Measurements from ENCODE around the gene CNTN5.

CNTN5 gene

DNA sequence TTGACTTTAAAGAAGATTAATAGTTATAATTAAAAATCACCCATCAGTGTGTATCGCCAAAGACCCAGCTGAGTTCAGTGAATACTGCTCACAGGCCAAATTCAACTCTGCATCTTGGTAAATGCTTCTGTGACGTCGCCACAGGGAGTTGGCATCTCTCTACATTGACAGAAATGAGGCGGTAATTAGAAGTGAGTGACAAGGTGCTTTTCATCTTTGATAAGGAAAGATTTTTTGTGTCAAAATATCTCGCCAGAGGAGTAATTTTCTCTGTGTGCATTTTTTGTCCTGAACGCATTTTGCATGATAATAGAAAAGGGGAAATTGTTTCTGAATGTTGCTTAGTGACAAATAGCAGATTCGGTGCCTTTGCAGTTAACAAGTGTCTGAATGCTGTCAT lies 345.8 kb downstream of the CNTN5 start:
- DNase-seq (ENCODE audit: low read depth), result no peak
- H3K4me3 ChIP-seq (replicated peaks; ENCODE audit: low read depth, low read length), result no peak overlapping the region
- TF ChIP-seq, protein P1, sequence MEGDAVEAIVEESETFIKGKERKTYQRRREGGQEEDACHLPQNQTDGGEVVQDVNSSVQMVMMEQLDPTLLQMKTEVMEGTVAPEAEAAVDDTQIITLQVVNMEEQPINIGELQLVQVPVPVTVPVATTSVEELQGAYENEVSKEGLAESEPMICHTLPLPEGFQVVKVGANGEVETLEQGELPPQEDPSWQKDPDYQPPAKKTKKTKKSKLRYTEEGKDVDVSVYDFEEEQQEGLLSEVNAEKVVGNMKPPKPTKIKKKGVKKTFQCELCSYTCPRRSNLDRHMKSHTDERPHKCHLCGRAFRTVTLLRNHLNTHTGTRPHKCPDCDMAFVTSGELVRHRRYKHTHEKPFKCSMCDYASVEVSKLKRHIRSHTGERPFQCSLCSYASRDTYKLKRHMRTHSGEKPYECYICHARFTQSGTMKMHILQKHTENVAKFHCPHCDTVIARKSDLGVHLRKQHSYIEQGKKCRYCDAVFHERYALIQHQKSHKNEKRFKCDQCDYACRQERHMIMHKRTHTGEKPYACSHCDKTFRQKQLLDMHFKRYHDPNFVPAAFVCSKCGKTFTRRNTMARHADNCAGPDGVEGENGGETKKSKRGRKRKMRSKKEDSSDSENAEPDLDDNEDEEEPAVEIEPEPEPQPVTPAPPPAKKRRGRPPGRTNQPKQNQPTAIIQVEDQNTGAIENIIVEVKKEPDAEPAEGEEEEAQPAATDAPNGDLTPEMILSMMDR (IDR thresholded peaks at IDR 0.05; ENCODE audit: low read length, missing control alignments), result no peak

DNA sequence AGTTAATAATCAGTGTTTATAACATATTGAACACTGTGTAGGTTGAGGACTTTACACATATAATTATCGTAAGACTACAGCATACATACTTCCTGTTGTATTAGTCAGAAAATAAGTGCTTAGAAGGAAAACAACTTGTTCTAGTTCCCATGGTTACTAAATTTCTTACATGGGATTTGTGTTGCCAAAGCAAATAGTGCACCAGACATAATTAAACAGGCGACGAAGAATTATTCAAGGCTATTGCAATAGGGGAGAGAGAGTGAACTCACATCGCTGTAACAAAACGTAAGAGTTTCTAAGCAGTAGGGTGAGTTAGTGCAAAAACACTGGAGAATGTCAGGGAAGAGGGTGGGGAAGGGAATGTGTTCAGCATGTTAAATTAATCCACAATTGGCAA lies 347.8 kb downstream of the CNTN5 start:
- TF ChIP-seq, protein P1 (IDR thresholded peaks at IDR 0.05; ENCODE audit: low read length, missing control alignments), result no peak
- no peak overlapping the region for H3K4me3 ChIP-seq (replicated peaks; ENCODE audit: low read depth, low read length)
- peak; percentile 64 for DNase-seq (ENCODE audit: low read depth)

DNA sequence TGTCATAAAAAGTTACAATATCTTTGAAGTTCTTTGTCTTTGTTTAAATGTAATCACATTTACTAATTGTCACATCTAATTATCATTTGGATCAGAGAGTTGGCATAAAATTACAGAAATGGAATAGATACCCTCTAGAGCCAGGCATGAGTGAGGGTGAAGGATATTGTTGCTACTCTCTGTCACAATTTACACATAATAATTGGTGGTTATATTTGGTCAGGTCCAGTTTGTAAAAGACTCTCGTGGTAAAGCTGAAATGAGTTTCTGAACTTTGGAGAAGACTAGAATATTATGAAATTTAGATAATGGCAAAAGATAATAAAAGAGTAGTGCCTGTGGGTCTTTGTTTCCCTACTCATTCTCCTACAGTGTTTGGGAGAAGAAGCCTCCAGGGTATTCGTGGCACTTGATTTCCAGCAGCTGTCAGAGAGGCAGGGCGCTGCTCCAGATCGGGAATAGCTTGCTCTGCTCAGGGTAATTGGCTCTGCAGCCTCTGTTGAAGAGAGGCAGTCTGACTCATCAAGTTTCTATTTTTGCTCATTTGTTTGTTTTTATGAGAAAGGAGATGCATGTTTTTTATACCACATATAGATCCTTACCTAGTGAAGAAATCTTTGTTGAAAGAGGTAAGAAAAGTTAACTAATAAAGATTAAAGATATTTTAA lies 349.9 kb downstream of the CNTN5 start:
- DNase-seq (ENCODE audit: low read depth), result peak; percentile 80
- TF ChIP-seq, protein P1 (IDR thresholded peaks at IDR 0.05; ENCODE audit: low read length, missing control alignments), result no peak
- no peak overlapping the region for H3K4me3 ChIP-seq (replicated peaks; ENCODE audit: low read depth, low read length)

DNA sequence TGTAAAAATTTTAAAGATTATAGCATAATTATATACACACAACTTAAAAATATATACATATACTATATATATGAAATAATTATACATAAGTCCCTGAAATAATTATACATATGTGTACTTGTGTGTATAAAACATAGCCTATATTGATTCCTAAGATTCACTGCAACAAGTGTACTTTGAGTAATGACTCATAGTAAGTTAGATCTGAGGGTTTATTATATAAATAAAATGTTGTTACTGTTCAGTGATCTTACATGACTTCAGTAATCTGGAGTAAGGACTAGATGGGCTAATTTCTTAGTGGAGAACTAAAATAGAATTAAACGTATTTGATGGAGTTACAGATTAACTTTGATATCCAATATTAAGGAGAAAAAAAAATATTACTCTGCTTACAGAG lies 350.5 kb downstream of the CNTN5 start:
- no peak overlapping the region for H3K4me3 ChIP-seq (replicated peaks; ENCODE audit: low read depth, low read length)
- TF ChIP-seq, protein P1 (IDR thresholded peaks at IDR 0.05; ENCODE audit: low read length, missing control alignments), result no peak
- DNase-seq (ENCODE audit: low read depth), result no peak

DNA sequence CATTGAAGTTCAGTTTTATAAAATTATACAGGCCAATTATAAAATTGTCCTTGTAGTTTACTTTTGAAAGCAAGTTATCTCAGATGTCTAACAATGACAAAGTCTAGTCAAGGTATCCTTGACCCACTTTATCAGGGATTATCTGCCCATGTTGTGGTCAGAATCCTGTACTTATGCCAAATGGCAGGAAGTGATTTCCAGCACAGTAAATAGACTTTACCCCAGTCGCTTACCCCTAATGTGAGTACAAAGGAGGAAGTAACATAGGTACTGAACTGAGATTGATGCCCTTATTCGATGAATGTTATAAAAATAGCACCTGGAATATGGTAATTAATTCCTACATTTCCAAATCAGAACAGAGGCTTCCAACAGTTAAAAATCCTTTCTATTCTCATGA lies 355.7 kb downstream of the CNTN5 start:
- DNase-seq (ENCODE audit: low read depth), result no peak
- no peak overlapping the region for H3K4me3 ChIP-seq (replicated peaks; ENCODE audit: low read depth, low read length)
- TF ChIP-seq, protein P1 (IDR thresholded peaks at IDR 0.05; ENCODE audit: low read length, missing control alignments), result no peak

DNA sequence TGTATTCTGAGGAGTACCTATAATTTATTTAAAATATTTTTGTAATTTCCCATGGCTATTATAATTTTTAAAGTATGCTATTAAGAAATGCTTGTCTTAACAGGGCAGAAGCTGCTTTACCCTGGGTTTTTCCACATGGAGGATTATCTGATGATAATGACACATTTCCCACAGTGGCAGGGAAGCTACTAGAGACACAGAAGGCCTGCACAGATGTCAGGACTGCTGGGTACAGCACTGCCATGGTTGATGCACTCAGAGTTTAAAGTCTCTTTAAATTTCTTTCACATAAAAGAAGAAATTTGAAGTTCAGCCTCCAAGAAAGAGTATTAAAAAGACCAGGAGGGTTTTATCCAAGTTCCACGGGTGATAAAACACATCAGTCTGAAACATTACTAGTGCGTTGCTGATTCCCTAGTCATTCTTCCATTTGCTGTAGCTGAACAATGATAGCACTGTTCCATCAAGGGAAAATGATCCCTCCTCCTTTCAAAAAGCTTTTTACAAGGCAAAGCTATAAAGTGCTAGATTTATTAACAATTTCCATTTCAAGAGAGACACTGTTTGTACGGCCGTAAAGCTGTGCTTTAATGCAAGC lies 363.0 kb downstream of the CNTN5 start:
- no peak for DNase-seq (ENCODE audit: low read depth)
- no peak overlapping the region for H3K4me3 ChIP-seq (replicated peaks; ENCODE audit: low read depth, low read length)
- TF ChIP-seq, protein P1 (IDR thresholded peaks at IDR 0.05; ENCODE audit: low read length, missing control alignments), result no peak

DNA sequence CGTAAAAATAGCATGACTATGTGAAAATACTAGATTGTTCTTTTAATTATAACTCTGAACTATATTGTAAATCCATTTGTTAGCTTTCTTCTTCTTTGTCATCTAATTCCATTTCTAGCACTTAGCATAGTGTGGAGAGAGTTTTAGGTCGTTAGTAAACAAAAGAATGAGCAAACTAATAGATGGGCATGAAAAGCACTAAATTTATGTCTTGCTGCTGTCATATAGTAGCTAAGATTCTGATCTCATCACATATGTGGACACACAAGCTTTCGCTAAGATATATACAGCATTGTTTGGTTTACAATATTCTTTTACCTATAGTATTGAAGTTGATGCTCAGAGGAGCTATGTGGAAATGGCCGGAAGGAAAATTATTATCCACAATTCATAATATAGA lies 370.5 kb downstream of the CNTN5 start:
- no peak for DNase-seq (ENCODE audit: low read depth)
- TF ChIP-seq, protein P1 (IDR thresholded peaks at IDR 0.05; ENCODE audit: low read length, missing control alignments), result no peak
- H3K4me3 ChIP-seq (replicated peaks; ENCODE audit: low read depth, low read length), result no peak overlapping the region

All from fibroblast of pulmonary artery (primary cell).